PFSK-1 (cell line): ENCODE results near the gene MEOX2.

Experiments
- POLR2AphosphoS5 ChIP-seq: IDR thresholded peaks from 2 replicates; pipeline ENCODE4 v1.6.1; 2012; ENCODE audit warnings: low read depth, mild to moderate bottlenecking, control low read depth, low read length, moderate library complexity
- SIN3A ChIP-seq: IDR thresholded peaks from 2 replicates; pipeline ENCODE4 v1.6.1; 2012; ENCODE audit warnings: mild to moderate bottlenecking, low read length, moderate library complexity, borderline replicate concordance; ENCODE audit not compliant: insufficient read depth
- TAF1 ChIP-seq: IDR thresholded peaks from 2 replicates; pipeline ENCODE4 v1.6.1; 2012; ENCODE audit warnings: low read length, control low read depth, borderline replicate concordance; ENCODE audit not compliant: insufficient read depth
- TF ChIP-seq, protein P1 (sequence below), 2 experiments: IDR thresholded peaks; 2 replicates each; pipeline versions ENCODE4 v1.6.1 to v1.8.0; 2011 to 2012; ENCODE audit warnings: low read depth in 2 of 2, low read length in 2 of 2, control low read depth in 1 of 2, inconsistent platforms in 1 of 2, mild to moderate bottlenecking in 1 of 2, moderate library complexity in 1 of 2; ENCODE audit not compliant: insufficient read depth in 1 of 2

DNA sequence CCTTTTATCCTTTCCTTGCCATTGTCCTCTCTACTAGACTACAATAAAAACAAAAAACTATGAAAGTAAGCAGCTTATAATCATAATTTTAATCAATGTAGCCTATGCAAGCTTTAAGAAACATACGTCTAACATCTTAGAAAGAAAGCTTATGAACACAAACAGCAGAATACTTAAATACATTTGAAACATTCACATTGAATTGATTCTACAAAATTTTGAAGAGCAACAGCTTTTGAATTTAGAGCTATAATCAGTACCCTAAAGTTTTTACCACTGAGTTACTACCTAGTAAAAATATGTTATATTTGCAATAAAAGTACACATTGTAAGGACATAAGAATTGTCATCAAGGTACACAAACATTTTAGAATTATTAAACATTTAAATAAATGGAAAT is 7.2 kb downstream of the MEOX2 start:
- no peak for TF ChIP-seq POLR2AphosphoS5
- TF ChIP-seq SIN3A, result no peak
- TF ChIP-seq, protein P1, sequence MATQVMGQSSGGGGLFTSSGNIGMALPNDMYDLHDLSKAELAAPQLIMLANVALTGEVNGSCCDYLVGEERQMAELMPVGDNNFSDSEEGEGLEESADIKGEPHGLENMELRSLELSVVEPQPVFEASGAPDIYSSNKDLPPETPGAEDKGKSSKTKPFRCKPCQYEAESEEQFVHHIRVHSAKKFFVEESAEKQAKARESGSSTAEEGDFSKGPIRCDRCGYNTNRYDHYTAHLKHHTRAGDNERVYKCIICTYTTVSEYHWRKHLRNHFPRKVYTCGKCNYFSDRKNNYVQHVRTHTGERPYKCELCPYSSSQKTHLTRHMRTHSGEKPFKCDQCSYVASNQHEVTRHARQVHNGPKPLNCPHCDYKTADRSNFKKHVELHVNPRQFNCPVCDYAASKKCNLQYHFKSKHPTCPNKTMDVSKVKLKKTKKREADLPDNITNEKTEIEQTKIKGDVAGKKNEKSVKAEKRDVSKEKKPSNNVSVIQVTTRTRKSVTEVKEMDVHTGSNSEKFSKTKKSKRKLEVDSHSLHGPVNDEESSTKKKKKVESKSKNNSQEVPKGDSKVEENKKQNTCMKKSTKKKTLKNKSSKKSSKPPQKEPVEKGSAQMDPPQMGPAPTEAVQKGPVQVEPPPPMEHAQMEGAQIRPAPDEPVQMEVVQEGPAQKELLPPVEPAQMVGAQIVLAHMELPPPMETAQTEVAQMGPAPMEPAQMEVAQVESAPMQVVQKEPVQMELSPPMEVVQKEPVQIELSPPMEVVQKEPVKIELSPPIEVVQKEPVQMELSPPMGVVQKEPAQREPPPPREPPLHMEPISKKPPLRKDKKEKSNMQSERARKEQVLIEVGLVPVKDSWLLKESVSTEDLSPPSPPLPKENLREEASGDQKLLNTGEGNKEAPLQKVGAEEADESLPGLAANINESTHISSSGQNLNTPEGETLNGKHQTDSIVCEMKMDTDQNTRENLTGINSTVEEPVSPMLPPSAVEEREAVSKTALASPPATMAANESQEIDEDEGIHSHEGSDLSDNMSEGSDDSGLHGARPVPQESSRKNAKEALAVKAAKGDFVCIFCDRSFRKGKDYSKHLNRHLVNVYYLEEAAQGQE (IDR thresholded peaks at IDR 0.05; ENCODE audit: insufficient read depth in 1 of 2, low read depth in 2 of 2, low read length in 2 of 2), result no peak
- no peak for TF ChIP-seq TAF1
